GM18511 (cell line): Measurements from ENCODE around the gene SCML2.
"Not testable (repeated sequence)": the region's sequence is repeated elsewhere in the genome, so short reads cannot be mapped to it uniquely, and the experiment has no call there.

Source experiments
- ATAC-seq: cut with Tn5 transposase; IDR thresholded peaks from one replicate; pipeline ENCODE4 v1.9.1; 2021; ENCODE audit warnings: mild to moderate bottlenecking, moderate library complexity; ENCODE audit not compliant: unreplicated experiment

Gene SCML2

DNA sequence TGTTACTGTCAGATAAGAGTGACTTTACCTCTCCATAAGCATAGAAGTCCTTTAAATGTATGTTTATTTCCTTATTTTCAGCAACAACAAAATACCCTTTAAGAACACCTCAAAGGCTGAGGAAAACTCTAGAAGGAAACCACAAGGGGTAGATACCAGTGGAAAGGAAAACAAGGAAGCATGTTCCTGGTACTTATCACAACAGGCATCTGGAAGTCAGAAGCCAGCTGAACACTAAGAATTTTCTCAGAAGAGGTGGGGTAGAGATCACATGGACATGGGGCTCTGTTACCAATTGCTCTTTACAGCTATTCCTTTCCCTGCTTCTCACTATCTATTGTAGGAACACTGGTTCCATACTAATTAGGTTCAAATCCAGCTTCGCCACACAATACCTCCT, 82.3 kb downstream of the SCML2 start:
- no peak for ATAC-seq

GRCh38 chrX:18271725-18272124, 82.8 kb downstream of the SCML2 start:
- no peak for ATAC-seq

DNA sequence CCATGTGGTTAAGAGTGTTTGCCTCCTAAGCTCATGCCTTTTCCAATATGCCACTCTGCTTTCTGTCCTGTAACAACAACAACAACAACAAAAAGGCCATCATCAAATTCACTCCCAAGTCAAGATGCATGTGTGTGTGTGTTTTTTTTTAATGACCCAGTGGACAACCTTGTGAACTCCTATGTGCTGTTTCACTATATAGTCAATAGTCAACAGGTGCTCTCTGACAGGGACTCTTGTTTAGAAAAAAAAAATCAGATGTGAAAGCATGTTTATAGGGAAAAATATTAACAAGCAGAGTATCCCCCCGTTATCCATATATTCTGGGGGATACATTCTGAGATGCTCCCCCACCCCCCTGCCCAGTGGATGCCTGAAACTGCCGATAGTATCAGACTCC, 83.2 kb downstream of the SCML2 start:
- no peak for ATAC-seq

DNA sequence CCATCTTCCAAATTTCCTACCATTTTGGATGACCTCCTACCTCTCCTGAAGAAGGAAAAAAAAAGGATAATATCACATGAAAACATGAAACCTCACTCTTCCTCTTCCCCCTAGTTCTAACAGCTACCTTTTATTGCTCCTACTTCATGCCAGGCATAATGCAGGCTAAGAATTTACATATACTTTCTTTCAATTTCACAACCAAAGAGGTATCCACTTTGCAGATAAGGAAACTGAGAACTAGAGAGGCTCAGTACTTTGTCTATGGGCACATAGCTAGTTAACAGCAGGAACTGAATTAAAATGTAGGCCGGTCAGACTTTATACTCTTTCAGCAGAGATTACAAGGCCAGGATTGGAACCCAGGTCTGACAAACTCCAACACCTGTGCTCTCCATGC, 99.4 kb downstream of the SCML2 start:
- ATAC-seq = no peak

GRCh38 chrX:18252644-18253359, 101.7 kb downstream of the SCML2 start:
- ATAC-seq = no peak

DNA sequence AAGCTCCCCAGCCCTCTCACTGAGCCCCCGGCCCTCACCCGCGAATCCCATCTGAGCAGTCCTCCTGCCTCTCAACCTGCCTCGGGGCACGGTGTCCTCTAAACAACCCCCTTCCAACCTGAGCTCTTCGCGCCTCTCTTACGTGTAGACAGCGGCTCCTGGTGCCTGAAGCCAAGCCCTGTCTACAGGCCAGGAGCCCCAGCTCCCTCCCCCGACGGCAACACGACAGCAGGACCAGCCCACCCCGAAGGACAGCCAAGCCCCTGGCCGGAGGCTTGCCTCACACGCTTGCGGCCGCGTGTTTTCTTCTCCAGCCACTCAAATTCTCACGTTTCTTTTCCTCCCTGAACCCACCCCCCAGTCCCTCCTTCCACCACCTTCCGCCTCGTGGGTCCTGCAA, 124.8 kb downstream of the SCML2 start:
- not testable (repeated sequence) for ATAC-seq

- ATAC-seq = no peak
Measured at GRCh38 chrX:18228069-18228468, 126.4 kb downstream of the SCML2 start.

GRCh38 chrX:18227458-18227857, 127.0 kb downstream of the SCML2 start:
- no peak for ATAC-seq

DNA sequence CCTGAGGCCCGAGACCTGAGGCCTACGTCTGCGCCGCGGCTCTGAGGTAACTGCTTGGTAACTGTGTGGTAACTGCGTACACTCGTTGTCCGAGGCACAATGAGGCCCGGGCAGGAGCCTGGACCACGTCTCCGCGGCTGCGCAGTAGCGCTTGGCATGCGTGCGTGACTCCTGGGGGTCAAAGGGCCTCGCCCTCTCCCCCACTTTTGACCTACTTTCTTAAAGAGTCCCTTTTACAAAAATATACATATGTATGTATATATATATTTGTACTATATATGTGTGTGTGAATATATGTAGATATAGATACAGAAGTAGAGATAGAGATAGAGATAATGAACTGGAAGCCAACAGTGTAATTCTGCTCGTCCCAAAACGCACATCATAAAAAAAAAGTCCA, 133.7 kb downstream of the SCML2 start, which contains the start of gene BEND2:
BEND2 (minus strand) TSS at position 101 of the 400 bp plus-strand sequence. CDS start 136 bp downstream, outside the sequence.
- no peak for ATAC-seq

- no peak for ATAC-seq
Measured at GRCh38 chrX:18210470-18210869, 144.0 kb downstream of the SCML2 start.

DNA sequence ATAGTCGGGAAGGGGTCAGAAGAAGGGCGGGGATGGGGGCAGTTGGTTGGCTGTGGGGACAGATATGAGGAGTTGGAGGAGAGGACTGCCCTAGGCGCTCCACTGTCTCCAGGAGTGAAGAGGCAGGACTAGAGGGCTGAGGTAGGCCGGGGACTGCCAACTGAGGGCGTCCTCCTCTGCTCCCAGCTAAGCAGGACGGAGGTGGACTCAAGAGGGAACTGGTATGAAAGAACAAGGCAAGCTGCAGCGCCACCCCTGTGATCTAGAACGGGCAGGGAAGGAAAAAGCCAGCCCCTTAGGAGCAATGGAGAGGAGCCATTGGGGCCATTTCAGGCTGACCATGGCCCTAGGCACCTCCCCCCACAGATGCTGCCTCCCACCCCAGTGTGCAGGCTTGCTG, 147.8 kb downstream of the SCML2 start:
- no peak for ATAC-seq

DNA sequence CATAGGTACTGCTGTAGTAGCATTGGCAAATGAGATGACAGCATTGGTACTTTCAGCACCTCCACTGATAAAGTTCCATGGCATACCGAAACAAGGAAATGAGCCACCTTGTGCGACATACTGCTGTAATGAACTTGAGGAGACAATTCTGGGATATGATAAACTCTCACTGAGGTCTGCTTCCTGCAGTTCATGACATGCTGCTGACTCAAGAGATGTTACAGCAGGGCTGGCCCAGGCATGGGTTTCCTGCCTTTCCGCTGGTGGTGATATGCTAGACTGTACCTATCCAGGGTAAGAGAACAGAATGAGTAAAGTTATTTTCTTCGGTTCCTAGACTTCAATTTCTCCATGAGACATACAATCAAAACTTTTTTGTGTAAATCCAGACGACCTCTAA, 150.9 kb downstream of the SCML2 start:
- ATAC-seq = no peak

- no peak for ATAC-seq
Measured at GRCh38 chrX:18194688-18195087, 159.8 kb downstream of the SCML2 start.
